ENCODE results near the gene MLLT1. TPM values are rescaled to one million over a fixed set of nuclear protein-coding genes. Genes with fewer than 3 reads are reported as not detected.

The MLLT1 gene
- total RNA-seq, 2 donors from 2014 or later, result 31.3 to 51.8 TPM

- Mint-ChIP-seq H3K27me3 (peaks cover 16% of the 10 kb centered on the region), H3K9me3 (no peaks in the 10 kb centered on the region), H3K36me3 (ENCODE audit: low read depth) (no peaks in the 10 kb centered on the region), H3K4me3 (no peak overlapping the region), H3K27ac (no peak overlapping the region), H3K4me1 (no peaks in the 10 kb centered on the region)
- ATAC-seq (replicated peaks), result no peak
These were observed 93.6 kb downstream of the MLLT1 start for GRCh38 chr19:6185835-6186834.

- ATAC-seq (replicated peaks), result no peak
- Mint-ChIP-seq H3K4me1 (no peaks in the 10 kb centered on the region), H3K27ac (no peak overlapping the region)
These were observed 94.5 kb downstream of the MLLT1 start for GRCh38 chr19:6185093-6185834.

GRCh38 chr19:6181119-6181518 lies 98.7 kb downstream of the MLLT1 start:
- no peak overlapping the region for H3K27ac Mint-ChIP-seq
- no peaks in the 10 kb centered on the region for H3K36me3 Mint-ChIP-seq (ENCODE audit: low read depth)
- H3K4me1 Mint-ChIP-seq, result no peaks in the 10 kb centered on the region
- H3K9me3 Mint-ChIP-seq, result no peaks in the 10 kb centered on the region
- H3K27me3 Mint-ChIP-seq, result peaks cover 29% of the 10 kb centered on the region
- ATAC-seq (replicated peaks), result no peak
- H3K4me3 Mint-ChIP-seq, result no peak overlapping the region

More at GRCh38 chr19:6185093-6185834, 94.5 kb downstream of the MLLT1 start:
- peaks cover 18% of the 10 kb centered on the region for H3K27me3 Mint-ChIP-seq
- no peak overlapping the region for H3K4me3 Mint-ChIP-seq
- no peaks in the 10 kb centered on the region for H3K9me3 Mint-ChIP-seq
- no peaks in the 10 kb centered on the region for H3K36me3 Mint-ChIP-seq (ENCODE audit: low read depth)

GRCh38 chr19:6173190-6173589 lies 106.6 kb downstream of the MLLT1 start:
- no peaks in the 10 kb centered on the region for H3K4me1 Mint-ChIP-seq
- no peak overlapping the region for H3K27ac Mint-ChIP-seq
- peaks cover 11% of the 10 kb centered on the region for H3K27me3 Mint-ChIP-seq
- H3K9me3 Mint-ChIP-seq, result no peaks in the 10 kb centered on the region
- no peaks in the 10 kb centered on the region for H3K36me3 Mint-ChIP-seq (ENCODE audit: low read depth)
- H3K4me3 Mint-ChIP-seq, result no peak overlapping the region
- no peak for ATAC-seq (replicated peaks)

GRCh38 chr19:6172074-6172863 lies 107.5 kb downstream of the MLLT1 start:
- Mint-ChIP-seq H3K27me3 (peaks cover 8% of the 10 kb centered on the region), H3K27ac (no peak overlapping the region), H3K9me3 (no peaks in the 10 kb centered on the region), H3K4me3 (no peak overlapping the region), H3K4me1 (no peaks in the 10 kb centered on the region), H3K36me3 (ENCODE audit: low read depth) (no peaks in the 10 kb centered on the region)
- ATAC-seq (replicated peaks), result no peak

- H3K4me3 Mint-ChIP-seq, result no peak overlapping the region
- H3K27ac Mint-ChIP-seq, result no peak overlapping the region
- ATAC-seq (replicated peaks), result no peak
- H3K4me1 Mint-ChIP-seq, result peaks cover 5% of the 10 kb centered on the region
- no peaks in the 10 kb centered on the region for H3K27me3 Mint-ChIP-seq
- H3K9me3 Mint-ChIP-seq, result no peaks in the 10 kb centered on the region
- H3K36me3 Mint-ChIP-seq (ENCODE audit: low read depth), result no peaks in the 10 kb centered on the region
These were observed 112.7 kb downstream of the MLLT1 start for GRCh38 chr19:6167115-6167514.

GRCh38 chr19:6164906-6165531 lies 114.8 kb downstream of the MLLT1 start:
- Mint-ChIP-seq H3K4me1 (peaks cover 10% of the 10 kb centered on the region), H3K27me3 (no peaks in the 10 kb centered on the region), H3K27ac (no peak overlapping the region), H3K9me3 (no peaks in the 10 kb centered on the region), H3K4me3 (no peak overlapping the region), H3K36me3 (ENCODE audit: low read depth) (no peaks in the 10 kb centered on the region)
- no peak for ATAC-seq (replicated peaks)

- Mint-ChIP-seq H3K9me3 (peaks cover 4% of the 10 kb centered on the region), H3K27ac (no peak overlapping the region), H3K4me3 (peak overlapping the region; percentile 29), H3K27me3 (no peaks in the 10 kb centered on the region), H3K36me3 (ENCODE audit: low read depth) (no peaks in the 10 kb centered on the region), H3K4me1 (peaks cover 10% of the 10 kb centered on the region)
- peak; percentile 68 for ATAC-seq (replicated peaks)
These were observed 118.4 kb downstream of the MLLT1 start for GRCh38 chr19:6161271-6161850.

Other genes starting within 250 kb of the MLLT1 start
- gene RFX2, start 169.5 kb downstream of the MLLT1 start, total RNA-seq, result 10 to 100 TPM in 1 of 2 donors, 1 to 10 TPM in 1; 9.7 to 20.7 TPM
- not detected for gene ACSBG2, start 144.3 kb downstream of the MLLT1 start, total RNA-seq
- not detected for gene ACER1, start 53.6 kb upstream of the MLLT1 start, total RNA-seq
- 100 to 1,000 TPM; 153 to 217 TPM for gene CLPP, start 81.6 kb upstream of the MLLT1 start, total RNA-seq
- 10 to 100 TPM; 41.1 to 69.7 TPM for gene ALKBH7, start 92.8 kb upstream of the MLLT1 start, total RNA-seq
- gene PSPN, start 96.0 kb upstream of the MLLT1 start, total RNA-seq, result 1 to 10 TPM; 1.9 to 2.8 TPM
- 10 to 100 TPM; 53.8 to 56.1 TPM for gene GTF2F1, start 113.2 kb upstream of the MLLT1 start, total RNA-seq
- 100 to 1,000 TPM; 214 to 354 TPM for gene KHSRP, start 144.8 kb upstream of the MLLT1 start, total RNA-seq
- not detected for gene SLC25A41, start 153.8 kb upstream of the MLLT1 start, total RNA-seq
- 1 to 10 TPM; 7.8 to 7.9 TPM for gene SLC25A23, start 179.8 kb upstream of the MLLT1 start, total RNA-seq
- gene CRB3, start 184.3 kb upstream of the MLLT1 start, total RNA-seq, result 1 to 10 TPM in 1 of 2 donors, not detected in 1; 2.2 TPM
- 10 to 100 TPM; 64.3 to 73.2 TPM for gene DENND1C, start 201.8 kb upstream of the MLLT1 start, total RNA-seq
- 1 to 10 TPM; 2.6 to 2.7 TPM for gene TUBB4A, start 222.3 kb upstream of the MLLT1 start, total RNA-seq